HG02798 (cell line): ENCODE results near the gene CDK2.

Experiments used
- ATAC-seq: cut with Tn5 transposase; IDR thresholded peaks from one replicate; pipeline ENCODE4 v1.9.1; 2021; ENCODE audit warnings: mild to moderate bottlenecking; ENCODE audit not compliant: unreplicated experiment, poor library complexity

CDK2 gene

DNA sequence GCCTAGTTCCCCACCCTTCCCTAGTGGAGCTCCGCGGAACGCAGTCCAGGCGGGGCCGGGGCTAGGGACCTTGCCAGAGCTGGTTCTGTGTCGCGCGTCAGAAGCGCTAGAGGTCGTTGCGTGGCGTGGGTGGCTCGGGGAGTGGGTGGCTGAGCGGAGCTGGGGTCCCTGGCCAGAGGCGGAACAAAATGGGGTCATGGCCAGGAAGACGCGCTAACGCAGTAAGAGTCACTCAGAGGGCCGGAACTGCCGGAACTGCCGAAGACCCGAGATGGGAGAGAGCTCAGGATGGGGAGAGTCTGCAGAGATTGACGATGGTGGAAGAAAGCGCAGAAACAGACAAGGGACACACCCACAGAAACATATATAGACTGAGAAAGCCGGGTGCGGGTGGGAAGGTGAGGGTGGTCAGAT lies 30.9 kb upstream of the CDK2 start:
- ATAC-seq, result no peak

DNA sequence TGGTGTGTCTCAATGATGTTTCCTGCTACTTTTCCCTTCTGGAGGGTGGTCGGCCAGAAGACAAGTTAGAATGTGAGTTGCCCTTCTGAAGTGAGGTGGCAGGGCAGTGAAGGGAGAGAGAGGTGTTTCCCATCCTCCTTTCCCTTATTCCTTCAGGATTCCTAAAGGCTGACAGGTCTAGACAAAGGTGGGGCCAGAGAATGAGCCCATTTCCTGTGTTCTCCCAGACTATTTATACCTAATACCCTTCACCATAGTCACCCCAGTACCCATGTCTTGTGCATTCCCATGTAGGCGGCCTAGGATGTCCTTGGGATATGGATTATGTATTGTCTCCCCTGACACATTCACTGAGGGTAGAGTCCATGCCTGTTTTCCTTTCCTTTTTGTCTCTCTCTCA lies 28.6 kb upstream of the CDK2 start:
- no peak for ATAC-seq

DNA sequence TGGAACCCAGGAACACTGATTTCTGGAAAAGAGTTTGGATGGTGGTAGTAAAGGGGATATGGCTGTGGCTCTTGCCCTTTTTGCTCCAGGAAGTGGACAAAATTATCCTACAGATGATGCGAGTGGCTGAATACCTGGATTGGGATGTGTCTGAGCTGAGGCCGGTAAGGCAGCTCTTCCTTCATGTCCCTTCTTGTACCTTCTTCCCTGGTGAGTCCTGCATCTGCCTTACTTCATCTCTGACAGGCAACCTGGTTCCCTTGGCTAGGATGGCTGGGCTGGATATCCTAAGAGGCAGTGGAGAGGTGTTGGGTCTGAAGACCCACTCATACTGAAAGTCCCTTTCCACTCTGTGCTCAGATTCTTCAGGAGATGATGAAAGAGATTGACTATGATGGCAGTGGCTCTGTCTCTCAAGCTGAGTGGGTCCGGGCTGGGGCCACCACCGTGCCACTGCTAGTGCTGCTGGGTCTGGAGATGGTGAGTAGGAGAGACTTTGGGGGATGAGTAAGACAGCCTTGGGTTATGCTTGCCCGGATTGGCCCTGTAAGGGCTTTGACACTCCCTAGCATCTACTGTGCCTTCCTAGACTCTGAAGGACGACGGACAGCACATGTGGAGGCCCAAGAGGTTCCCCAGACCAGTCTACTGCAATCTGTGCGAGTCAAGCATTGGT lies 27.7 kb upstream of the CDK2 start:
- ATAC-seq, result no peak

- peak; percentile 95 for ATAC-seq
Measured at GRCh38 chr12:55940065-55940732, 26.4 kb upstream of the CDK2 start.

- no peak for ATAC-seq
Measured at GRCh38 chr12:55942055-55942454, 24.6 kb upstream of the CDK2 start.

GRCh38 chr12:55942577-55943136 lies 24.0 kb upstream of the CDK2 start:
- ATAC-seq, result no peak

GRCh38 chr12:55946553-55946952 lies 20.1 kb upstream of the CDK2 start:
- no peak for ATAC-seq

- no peak for ATAC-seq
Measured at GRCh38 chr12:55955344-55955743, 11.3 kb upstream of the CDK2 start.

GRCh38 chr12:55955800-55956508 lies 10.7 kb upstream of the CDK2 start:
- no peak for ATAC-seq

DNA sequence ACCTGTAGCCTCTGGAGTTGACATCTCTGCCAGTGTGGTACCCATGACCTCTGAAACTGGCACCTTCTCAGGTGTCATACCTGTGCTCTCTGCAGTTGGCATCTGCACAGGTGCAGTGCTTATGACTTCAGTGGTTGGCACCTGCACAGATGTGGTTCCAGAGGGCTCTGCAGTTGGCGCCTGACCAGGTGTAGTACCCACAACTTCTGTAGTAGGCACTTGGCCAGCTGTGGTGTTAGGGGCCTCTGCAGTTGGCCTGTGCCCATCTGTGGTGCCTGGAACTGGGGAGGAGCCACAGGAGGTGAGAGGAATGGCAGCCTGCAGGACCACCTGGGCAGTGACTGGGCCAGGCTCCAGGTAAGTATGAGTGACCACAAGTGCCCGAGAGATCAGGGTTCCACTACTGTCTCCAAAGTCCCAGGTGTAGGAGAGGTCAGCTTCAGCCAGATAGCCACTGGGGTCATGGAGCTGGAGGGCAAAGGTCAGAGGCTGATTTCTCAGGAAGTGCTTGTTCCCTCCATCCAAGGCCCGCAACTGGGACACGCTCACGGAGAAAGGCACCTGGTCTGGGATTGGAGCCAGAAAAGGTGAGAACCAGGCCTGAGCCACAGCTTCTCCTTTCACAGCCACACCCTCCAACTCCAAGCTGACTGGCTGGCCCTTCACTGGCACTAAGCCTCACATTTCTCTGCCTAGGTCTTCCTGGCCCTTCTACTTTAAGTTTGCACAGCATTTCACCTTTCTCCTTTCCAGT lies 9.3 kb upstream of the CDK2 start:
- no peak for ATAC-seq

DNA sequence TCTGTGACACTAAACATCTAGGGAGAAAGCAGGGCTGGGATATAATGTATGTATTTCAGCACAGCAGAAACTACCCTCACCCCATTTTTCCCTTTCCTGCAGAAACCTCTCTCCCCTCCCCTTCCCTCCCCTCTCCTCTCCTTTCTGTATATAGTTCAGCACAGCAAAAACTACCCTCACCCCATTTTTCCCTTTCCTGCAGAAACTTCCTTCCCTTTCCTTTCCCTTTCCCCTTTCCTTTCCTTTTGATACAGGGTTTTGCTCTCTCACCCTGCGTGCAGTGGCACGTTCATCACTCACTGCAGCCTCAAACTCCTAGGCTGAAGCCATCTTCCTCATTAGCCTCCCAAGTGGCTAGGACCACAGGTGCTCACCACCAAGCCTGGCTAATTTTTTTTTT lies 2.9 kb upstream of the CDK2 start:
- ATAC-seq, result no peak

DNA sequence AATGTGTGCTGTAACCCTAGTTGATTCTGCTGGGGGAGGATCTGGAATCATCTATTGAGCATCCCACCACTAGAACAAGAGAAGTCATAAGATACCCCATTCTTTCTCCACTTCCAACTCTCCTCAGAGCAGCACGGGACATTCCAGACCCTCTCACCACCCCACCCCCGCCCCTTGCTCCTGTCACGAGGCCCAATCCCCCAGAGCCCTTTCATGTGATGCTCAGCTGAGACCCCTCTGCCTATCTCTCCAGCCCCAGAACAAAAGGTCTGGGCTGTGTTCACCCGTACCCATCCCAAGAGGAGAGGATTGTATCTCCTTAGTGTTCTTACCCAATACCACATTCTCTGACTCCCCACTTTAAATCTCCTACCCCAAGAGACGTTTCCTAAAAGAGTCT lies 1.4 kb upstream of the CDK2 start:
- no peak for ATAC-seq

DNA sequence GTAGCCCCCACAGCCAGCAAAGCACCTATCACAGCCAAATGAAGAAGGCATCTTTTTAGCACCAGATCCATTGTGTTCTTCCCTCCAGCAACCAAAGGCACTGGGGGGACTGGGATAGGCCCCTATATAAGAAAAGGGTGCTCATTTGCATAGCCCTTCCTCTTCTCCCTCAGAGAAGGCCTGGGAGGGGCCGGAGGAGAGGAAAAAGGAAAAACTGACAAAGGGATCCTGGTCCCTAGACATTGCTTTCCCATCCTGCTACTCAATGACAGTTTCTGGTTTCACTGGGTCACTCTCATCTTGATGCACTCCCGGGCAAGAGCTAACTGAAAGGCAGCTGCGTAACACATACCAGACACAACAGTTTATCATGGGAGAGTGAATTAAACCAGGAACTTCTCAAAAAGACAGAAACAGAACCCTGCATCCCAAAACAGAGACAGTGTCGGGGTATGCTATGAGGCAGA lies 656 bp upstream of the CDK2 start, which contains the start of gene PMEL:
Gene PMEL (minus strand): TSS at position 102 of the 467 bp plus-strand sequence. CDS start 31 bp downstream, at position 71.
- ATAC-seq, result no peak

DNA sequence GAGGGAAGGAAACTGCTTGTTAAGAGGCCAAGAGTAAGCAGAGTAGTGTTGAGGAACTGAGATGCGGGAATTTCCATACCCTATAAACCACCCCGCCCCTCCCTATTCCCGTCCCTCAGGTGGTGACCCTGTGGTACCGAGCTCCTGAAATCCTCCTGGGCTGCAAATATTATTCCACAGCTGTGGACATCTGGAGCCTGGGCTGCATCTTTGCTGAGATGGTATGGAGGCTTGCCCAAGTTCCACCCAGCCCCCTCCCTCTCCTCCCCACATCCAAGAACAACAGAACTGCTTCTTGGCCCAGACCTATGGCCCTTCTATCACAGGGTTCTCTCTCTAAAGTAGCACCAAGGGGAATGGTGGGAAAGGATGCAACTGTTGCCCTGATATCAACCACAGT lies 2.7 kb downstream of the CDK2 start:
- ATAC-seq, result no peak

GRCh38 chr12:55970775-55971174 lies 4.1 kb downstream of the CDK2 start:
- no peak for ATAC-seq

DNA sequence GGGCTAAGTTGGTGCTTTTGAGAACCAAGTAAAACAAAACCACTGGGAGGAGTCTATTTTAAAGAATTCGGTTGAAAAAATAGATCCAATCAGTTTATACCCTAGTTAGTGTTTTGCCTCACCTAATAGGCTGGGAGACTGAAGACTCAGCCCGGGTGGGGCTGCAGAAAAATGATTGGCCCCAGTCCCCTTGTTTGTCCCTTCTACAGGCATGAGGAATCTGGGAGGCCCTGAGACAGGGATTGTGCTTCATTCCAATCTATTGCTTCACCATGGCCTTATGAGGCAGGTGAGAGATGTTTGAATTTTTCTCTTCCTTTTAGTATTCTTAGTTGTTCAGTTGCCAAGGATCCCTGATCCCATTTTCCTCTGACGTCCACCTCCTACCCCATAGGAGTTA lies 5.4 kb downstream of the CDK2 start:
- ATAC-seq, result no peak

- ATAC-seq, result no peak
Measured at GRCh38 chr12:55972456-55972855, 5.8 kb downstream of the CDK2 start.

- no peak for ATAC-seq
Measured at GRCh38 chr12:55972911-55973598, 6.4 kb downstream of the CDK2 start.

- peak; percentile 94 for ATAC-seq
Measured at GRCh38 chr12:55973599-55974307, 7.1 kb downstream of the CDK2 start, which contains the start of gene RAB5B. Gene RAB5B, plus strand, starts transcription at chr12:55974078. Its CDS starts 12,883 bp downstream, at chr12:55986961.
